Spleen (tissue), 7 donors: ENCODE data around the gene IDI2.

Source experiments
- POLR2AphosphoS5 ChIP-seq, 3 donors: sonication (generic); formaldehyde crosslinking; IDR thresholded peaks; one replicate each; pipeline ENCODE4 v1.5.1; 2017; ENCODE audit warnings: antibody characterized with exemption in 3 of 3
- TF ChIP-seq, protein P1 (sequence below), 11 experiments: fragments of 200-600 bp in 7 of 11; fragments of 450-650 bp in 4 of 11; sonication (generic) in 4 of 11; IDR thresholded peaks in 8 of 11; conservative IDR thresholded peaks in 3 of 11; 1 replicate in 7 of 11; 2 replicates in 4 of 11; pipeline versions ENCODE4 v1.4.0 to v1.8.0; 2016 to 2021; ENCODE audit warnings: antibody characterized with exemption in 11 of 11, inconsistent platforms in 4 of 11, mild to moderate bottlenecking in 1 of 11
- donor health status: DM: no; HTN: no; CAD: no; lungs with moderate emphysema.
- donor health status: DM: no; HTN: no; CAD: no.
- donor health status: DM: no; HTN: no; CAD: no.

DNA sequence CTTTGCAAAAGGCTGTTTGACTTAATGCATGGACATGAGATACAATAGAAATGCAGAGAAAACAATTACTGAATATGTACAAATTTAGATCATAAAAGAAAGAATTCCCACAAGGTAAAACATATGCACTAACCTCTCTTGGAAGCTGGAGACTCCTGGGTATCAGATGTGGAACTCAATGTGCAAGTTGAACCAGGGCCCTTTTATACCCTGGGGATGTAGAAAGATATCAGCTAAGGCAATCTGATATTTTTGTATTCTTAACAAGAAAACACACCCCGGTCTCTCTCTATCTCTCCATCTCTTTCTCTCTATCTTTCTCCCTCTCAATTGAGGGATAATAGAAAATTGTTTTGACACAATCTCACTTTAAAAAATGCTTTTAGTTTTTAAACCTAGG, at the start of gene IDI2:
- TF ChIP-seq, protein P1, sequence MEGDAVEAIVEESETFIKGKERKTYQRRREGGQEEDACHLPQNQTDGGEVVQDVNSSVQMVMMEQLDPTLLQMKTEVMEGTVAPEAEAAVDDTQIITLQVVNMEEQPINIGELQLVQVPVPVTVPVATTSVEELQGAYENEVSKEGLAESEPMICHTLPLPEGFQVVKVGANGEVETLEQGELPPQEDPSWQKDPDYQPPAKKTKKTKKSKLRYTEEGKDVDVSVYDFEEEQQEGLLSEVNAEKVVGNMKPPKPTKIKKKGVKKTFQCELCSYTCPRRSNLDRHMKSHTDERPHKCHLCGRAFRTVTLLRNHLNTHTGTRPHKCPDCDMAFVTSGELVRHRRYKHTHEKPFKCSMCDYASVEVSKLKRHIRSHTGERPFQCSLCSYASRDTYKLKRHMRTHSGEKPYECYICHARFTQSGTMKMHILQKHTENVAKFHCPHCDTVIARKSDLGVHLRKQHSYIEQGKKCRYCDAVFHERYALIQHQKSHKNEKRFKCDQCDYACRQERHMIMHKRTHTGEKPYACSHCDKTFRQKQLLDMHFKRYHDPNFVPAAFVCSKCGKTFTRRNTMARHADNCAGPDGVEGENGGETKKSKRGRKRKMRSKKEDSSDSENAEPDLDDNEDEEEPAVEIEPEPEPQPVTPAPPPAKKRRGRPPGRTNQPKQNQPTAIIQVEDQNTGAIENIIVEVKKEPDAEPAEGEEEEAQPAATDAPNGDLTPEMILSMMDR (IDR thresholded peaks at IDR 0.05 in 8 of 11, conservative IDR thresholded peaks at IDR 0.05 in 3 of 11): no peak
- no peak for TF ChIP-seq POLR2AphosphoS5 (IDR thresholded peaks at IDR 0.05)
